K562 (cell line): ENCODE measurements around the gene MTF1. TPM values are rescaled to one million over a fixed set of nuclear protein-coding genes. Genes with fewer than 3 reads are reported as not detected.
A peak's percentile ranks its signal among the peaks of the same experiment; 100 is the strongest.

Experiments
- ATAC-seq: fragments of 200-7000 bp; cut with Tn5 transposase; 3 replicates; pipeline ENCODE4 v1.9.1; 2020; ENCODE audit warnings: moderate library complexity
- BruUV-seq: library from RNA; stranded (reverse); fragments of 400-500 nt; replicated peaks from 2 replicates; lab custom pipeline; 2021; lab: Mats Ljungman, UMichigan
- CTCF ChIA-PET: fragments of 300-600 bp; formaldehyde crosslinking; extraction: SDS; loops from one replicate; lab custom pipeline; 2021; ENCODE audit warnings: low intra/inter-chr PET ratio; lab: Yijun Ruan, JAX
- POLR2A ChIA-PET: fragments of 300-600, 350-650 bp; sonication (Branson Sonifier 250); formaldehyde crosslinking; extraction: SDS; loops from one replicate; lab custom pipeline; 2021; ENCODE audit warnings: antibody characterized with exemption, inconsistent platforms; lab: Yijun Ruan, JAX
- DNase-seq, 4 experiments: peaks; one replicate each; pipeline versions ENCODE4 v3.0.0 to v3.0.0-alpha.2; 2011 to 2018; ENCODE audit warnings: low spot score in 3 of 4, mixed read lengths in 3 of 4; ENCODE audit errors: extremely low read depth in 1 of 4
- FAIRE-seq: peaks from 2 replicates; lab custom pipeline; 2011; peaks lifted over from hg19 to GRCh38; lab: Jason Lieb, UNC
- H2AFZ ChIP-seq: 2 replicates; pipeline ENCODE4 v1.6.0; 2011; ENCODE audit warnings: low read depth, low read length, control low read depth, inconsistent platforms
- H3K27ac ChIP-seq: fragments of 200-600 bp; 3 replicates; pipeline ENCODE4 v1.8.0; 2011; ENCODE audit warnings: low read depth, mild to moderate bottlenecking, control low read depth, inconsistent platforms, low read length, moderate library complexity, mixed read lengths; ENCODE audit errors: extremely low read depth
- H3K27me3 ChIP-seq, 2 experiments: fragments of 300-600 bp in 1 of 2; 2 replicates in 1 of 2; 3 replicates in 1 of 2; pipeline versions ENCODE4 v1.6.0 to v1.8.0; 2011; ENCODE audit warnings: inconsistent platforms in 2 of 2, low read length in 2 of 2, mild to moderate bottlenecking in 1 of 2, mixed read lengths in 1 of 2, moderate library complexity in 1 of 2; ENCODE audit not compliant: control insufficient read depth in 2 of 2, insufficient read depth in 2 of 2
- H3K36me3 ChIP-seq: fragments of 300-600 bp; 3 replicates; pipeline ENCODE4 v1.8.0; 2011; ENCODE audit warnings: mild to moderate bottlenecking, low read length, inconsistent platforms; ENCODE audit not compliant: control insufficient read depth, insufficient read depth
- H3K4me1 ChIP-seq, 2 experiments: fragments of 200-600 bp in 1 of 2; replicated peaks in 1 of 2; 2 replicates in 1 of 2; 3 replicates in 1 of 2; pipeline versions ENCODE4 v1.5.1 to v1.8.0; 2011; ENCODE audit warnings: inconsistent platforms in 2 of 2, low read length in 2 of 2, mild to moderate bottlenecking in 1 of 2, mixed read lengths in 1 of 2, moderate library complexity in 1 of 2; ENCODE audit not compliant: control insufficient read depth in 2 of 2, insufficient read depth in 2 of 2
- H3K4me2 ChIP-seq: 2 replicates; pipeline ENCODE4 v1.6.1; 2011; ENCODE audit warnings: low read length, control low read depth, inconsistent platforms, mixed read lengths; ENCODE audit not compliant: insufficient read depth
- H3K4me3 ChIP-seq: fragments of 200-600 bp; sonication (generic), shearing (Covaris generic); 2 replicates; pipeline ENCODE4 v1.5.1; 2016; ENCODE audit warnings: control low read depth, inconsistent platforms
- H3K79me2 ChIP-seq: fragments of 200-600 bp; 3 replicates; pipeline ENCODE4 v1.8.0; 2011; ENCODE audit warnings: low read length, inconsistent platforms; ENCODE audit not compliant: control insufficient read depth, insufficient read depth
- H3K9ac ChIP-seq, 2 experiments: 2 replicates each; pipeline versions ENCODE4 v1.6.0 to v1.6.1; 2011; ENCODE audit warnings: low read depth in 2 of 2, low read length in 2 of 2, control low read depth in 1 of 2, inconsistent platforms in 1 of 2, mild to moderate bottlenecking in 1 of 2, mixed read lengths in 1 of 2; ENCODE audit not compliant: insufficient read depth in 1 of 2
- H3K9me1 ChIP-seq: one replicate; pipeline ENCODE4 v1.6.0; 2011; ENCODE audit warnings: inconsistent platforms, mild to moderate bottlenecking, low read length, moderate library complexity; ENCODE audit not compliant: control insufficient read depth, insufficient read depth
- H3K9me3 ChIP-seq: replicated peaks from 2 replicates; pipeline ENCODE4 v1.5.1; 2011; ENCODE audit warnings: low read depth, low read length, inconsistent platforms; ENCODE audit not compliant: control insufficient read depth, insufficient read depth
- H4K20me1 ChIP-seq: replicated peaks from 2 replicates; pipeline ENCODE4 v1.6.1; 2011; ENCODE audit warnings: low read length, inconsistent platforms, mixed read lengths; ENCODE audit not compliant: control insufficient read depth, insufficient read depth
- ARID1B ChIP-seq: fragments of 450-650 bp; IDR thresholded peaks from 2 replicates; pipeline ENCODE4 v1.6.1; 2016; ENCODE audit warnings: antibody characterized with exemption, mild to moderate bottlenecking, inconsistent platforms
- FOSL1 ChIP-seq: fragments of 200-800 bp; sonication (Bioruptor generic); conservative IDR thresholded peaks from 2 replicates; pipeline ENCODE4 v1.6.1; 2016; ENCODE audit warnings: missing genetic modification characterization, missing compliant biosample characterization
- FOXK1 ChIP-seq: sonication (generic); formaldehyde crosslinking; IDR thresholded peaks from 2 replicates; pipeline ENCODE4 v1.8.0; 2022; ENCODE audit warnings: missing genetic modification reagents, mild to moderate bottlenecking, borderline replicate concordance
- MEF2A ChIP-seq: IDR thresholded peaks from 2 replicates; pipeline ENCODE4 v1.6.1; 2011; ENCODE audit warnings: low read depth, mild to moderate bottlenecking, low read length, moderate library complexity; ENCODE audit not compliant: control insufficient read depth
- SMAD4 ChIP-seq: fragments of 250-450 bp; sonication (Bioruptor Pico); conservative IDR thresholded peaks from 2 replicates; pipeline ENCODE4 v1.8.0; 2021; ENCODE audit warnings: inconsistent platforms, mild to moderate bottlenecking, moderate library complexity
- TEAD2 ChIP-seq: fragments of 450-650 bp; IDR thresholded peaks from 2 replicates; pipeline ENCODE4 v1.6.1; 2016; ENCODE audit warnings: missing genetic modification characterization, control low read depth, missing compliant biosample characterization
- ZFP36 ChIP-seq: fragments of 150-350 bp; IDR thresholded peaks from 2 replicates; pipeline ENCODE4 v1.6.1; 2018; ENCODE audit warnings: low read length, low read depth; ENCODE audit not compliant: partially characterized antibody
- ZNF212 ChIP-seq: fragments of 450-650 bp; formaldehyde crosslinking; IDR thresholded peaks from 2 replicates; pipeline ENCODE4 v1.4.0; 2020; ENCODE audit warnings: mild to moderate bottlenecking
- ZNF408 ChIP-seq: fragments of 250-450 bp; sonication (Bioruptor Pico); IDR thresholded peaks from 2 replicates; pipeline ENCODE4 v1.4.0; 2020; ENCODE audit warnings: low read depth, mild to moderate bottlenecking, moderate library complexity
- ZNF561 ChIP-seq: fragments of 450-650 bp; formaldehyde crosslinking; conservative IDR thresholded peaks from 2 replicates; pipeline ENCODE4 v1.4.0; 2020; ENCODE audit warnings: mild to moderate bottlenecking, moderate library complexity
- WGBS: fragments of 100-300 bp; shearing (Covaris generic); methylation state at CpG from one replicate; pipeline ENCODE4 v1.1.6; 2016; ENCODE audit warnings: low coverage, mixed read lengths; ENCODE audit not compliant: insufficient coverage; ENCODE audit errors: missing lambda C conversion rate; 5-methylcytosine and 5-hydroxymethylcytosine counted together
- in situ Hi-C: fragments of 300-500 bp; cut with MboI; formaldehyde crosslinking; loops from 4 replicates; pipeline ENCODE4 v1.15.0; 2018; ENCODE audit warnings: inconsistent platforms, mixed read lengths
- intact Hi-C: fragments of 100-400 bp; cut with micrococcal nuclease; formaldehyde crosslinking; loops from 2 replicates; pipeline ENCODE4 v1.14.2; 2022
- polyA plus RNA-seq, 8 experiments: library from polyadenylated mRNA; depleted of rRNA in 4 of 8; stranded (reverse) in 5 of 8; unstranded in 3 of 8; fragments of >200 nt; fragmentation: Nextera tagmentation in 2 of 8; fragmentation: Illumina TruSeq in 1 of 8; extraction: Ambion mirVana in 2 of 8; extraction: Trizol in 1 of 8; gene quantifications; 2 replicates each; pipeline versions ENCODE4 v1.2.1 to v1.2.3, GENCODE V29; 2011 to 2014; ENCODE audit warnings: inconsistent platforms in 1 of 8, missing spikeins in 1 of 8
- total RNA-seq, 7 experiments: library from RNA; depleted of rRNA in 6 of 7; stranded (reverse); fragments of >200 nt in 6 of 7; fragmentation: Illumina TruSeq in 2 of 7; extraction: Trizol in 2 of 7; gene quantifications; 2 replicates each; pipeline versions ENCODE4 v1.2.1 to v1.2.3, GENCODE V29; 2011 to 2021; ENCODE audit warnings: low replicate concordance in 1 of 7
- TF ChIP-seq, protein P1 (sequence below): sonication (generic); formaldehyde crosslinking; IDR thresholded peaks from 2 replicates; pipeline ENCODE4 v1.8.0; 2022; ENCODE audit warnings: mild to moderate bottlenecking, missing genetic modification reagents
- TF ChIP-seq, protein P2 (sequence below): fragments of 200-400 bp; formaldehyde crosslinking; IDR thresholded peaks from 2 replicates; pipeline ENCODE4 v1.6.1; 2017; ENCODE audit warnings: mild to moderate bottlenecking, low read depth, low read length, moderate library complexity
- TF ChIP-seq, protein P3 (sequence below): sonication (generic); formaldehyde crosslinking; IDR thresholded peaks from 2 replicates; pipeline ENCODE4 v1.8.0; 2022; ENCODE audit warnings: mild to moderate bottlenecking, missing genetic modification reagents

Gene MTF1
- total and polyA plus RNA-seq, 9 of the 15 experiments (the other 6 are each of a cell fraction or from before 2014, with no cell fraction given): 1.1 to 12.2 (median 4.3) TPM

DNA sequence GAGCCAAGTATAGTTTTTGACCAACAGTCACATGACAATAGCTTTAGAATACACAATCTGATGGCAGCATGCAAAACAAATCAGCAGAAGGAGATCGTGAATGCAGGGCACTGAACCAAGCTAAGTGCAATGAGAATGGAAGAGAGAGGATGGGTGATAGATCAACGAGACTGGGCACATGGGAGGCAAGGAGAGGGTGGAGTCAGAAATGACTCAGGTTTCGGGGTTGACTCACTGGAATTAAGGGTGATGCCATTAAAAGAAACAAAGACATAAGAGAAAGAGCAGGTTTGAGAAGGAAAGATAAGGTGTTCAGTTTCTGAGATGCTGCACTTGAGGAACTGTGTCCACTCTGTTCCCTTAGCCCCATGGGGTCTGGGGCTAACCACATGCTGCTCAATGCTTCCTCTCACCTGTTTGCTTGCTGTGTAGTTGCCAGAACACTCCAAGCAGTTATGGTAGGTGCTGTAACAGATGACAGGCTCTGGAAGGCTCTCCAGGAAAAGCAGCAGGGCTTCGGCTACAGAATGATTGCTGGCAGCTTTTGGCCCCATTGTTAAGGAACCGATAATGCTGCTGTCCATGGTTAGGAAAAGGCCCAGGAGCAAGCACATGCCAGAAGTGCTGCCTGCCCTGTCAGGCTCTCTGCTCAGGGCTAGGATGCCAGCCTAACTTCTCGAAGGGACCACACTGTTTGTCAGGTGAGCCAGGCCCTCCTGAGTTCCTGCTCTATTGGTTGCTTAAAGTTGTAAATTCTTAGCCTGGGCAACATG lies 6.1 kb upstream of the MTF1 start:
- Histone ChIP-seq H3K9ac (peak overlapping the region in 1 of 2 experiments; percentile 7; a peak in 3 of 4 replicates), H3K9me3 (no peaks in the 10 kb centered on the region), H3K4me1 (peaks cover 9 to 16% of the 10 kb centered on the region in 2 experiments; a peak in 4 of 5 replicates), H3K36me3 (peaks cover 63% of the 10 kb centered on the region), H3K79me2 (no peaks in the 10 kb centered on the region), H3K27ac (peak overlapping the region; percentile 45; the same call in 2 of the 3 replicates), H3K4me3 (no peak overlapping the region), H2AFZ (no peak overlapping the region), H3K27me3 (no peaks in the 10 kb centered on the region; a peak in 1 of 5 replicates), H3K9me1 (no peaks in the 10 kb centered on the region), H3K4me2 (no peak overlapping the region), H4K20me1 (no peaks in the 10 kb centered on the region)
- in situ Hi-C loops (no loop called here), intact Hi-C loops (no loop called here)
- 55% methylated on average over 6 of the region's 6 CpGs for WGBS
- CTCF ChIA-PET: interaction anchor here (0.6 kb wide), 1 partner anchor 100 kb away, joined by 3 read pairs; no protein-coding TSS in a partner anchor
- peak in 1 of 4 experiments; percentile 30 for DNase-seq
- BruUV-seq: no TSS peak
- no peak for FAIRE-seq
- peak; percentile 15; the same call in 2 of the 3 replicates for ATAC-seq
- POLR2A ChIA-PET: interaction anchor here (0.6 to 1.3 kb wide), 3 partner anchors 10 to 70 kb away, joined by 3 to 6 read pairs (median 4); no protein-coding TSS in a partner anchor
- TF ChIP-seq ZFP36 (no peak), ZNF561 (CRISPR knock-in tag) (no peak), ZNF212 (CRISPR knock-in tag) (no peak), ZNF408 (CRISPR knock-in tag) (no peak), ARID1B (no peak), FOSL1 (tag) (peak; percentile 93), FOXK1 (CRISPR knock-in tag) (no peak; the same call in 1 of the 2 replicates), SMAD4 (CRISPR knock-in tag) (no peak), TEAD2 (tag) (no peak), MEF2A (no peak)
- TF ChIP-seq, protein P1, sequence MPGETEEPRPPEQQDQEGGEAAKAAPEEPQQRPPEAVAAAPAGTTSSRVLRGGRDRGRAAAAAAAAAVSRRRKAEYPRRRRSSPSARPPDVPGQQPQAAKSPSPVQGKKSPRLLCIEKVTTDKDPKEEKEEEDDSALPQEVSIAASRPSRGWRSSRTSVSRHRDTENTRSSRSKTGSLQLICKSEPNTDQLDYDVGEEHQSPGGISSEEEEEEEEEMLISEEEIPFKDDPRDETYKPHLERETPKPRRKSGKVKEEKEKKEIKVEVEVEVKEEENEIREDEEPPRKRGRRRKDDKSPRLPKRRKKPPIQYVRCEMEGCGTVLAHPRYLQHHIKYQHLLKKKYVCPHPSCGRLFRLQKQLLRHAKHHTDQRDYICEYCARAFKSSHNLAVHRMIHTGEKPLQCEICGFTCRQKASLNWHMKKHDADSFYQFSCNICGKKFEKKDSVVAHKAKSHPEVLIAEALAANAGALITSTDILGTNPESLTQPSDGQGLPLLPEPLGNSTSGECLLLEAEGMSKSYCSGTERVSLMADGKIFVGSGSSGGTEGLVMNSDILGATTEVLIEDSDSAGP (CRISPR knock-in tag): no peak
- TF ChIP-seq, protein P2, sequence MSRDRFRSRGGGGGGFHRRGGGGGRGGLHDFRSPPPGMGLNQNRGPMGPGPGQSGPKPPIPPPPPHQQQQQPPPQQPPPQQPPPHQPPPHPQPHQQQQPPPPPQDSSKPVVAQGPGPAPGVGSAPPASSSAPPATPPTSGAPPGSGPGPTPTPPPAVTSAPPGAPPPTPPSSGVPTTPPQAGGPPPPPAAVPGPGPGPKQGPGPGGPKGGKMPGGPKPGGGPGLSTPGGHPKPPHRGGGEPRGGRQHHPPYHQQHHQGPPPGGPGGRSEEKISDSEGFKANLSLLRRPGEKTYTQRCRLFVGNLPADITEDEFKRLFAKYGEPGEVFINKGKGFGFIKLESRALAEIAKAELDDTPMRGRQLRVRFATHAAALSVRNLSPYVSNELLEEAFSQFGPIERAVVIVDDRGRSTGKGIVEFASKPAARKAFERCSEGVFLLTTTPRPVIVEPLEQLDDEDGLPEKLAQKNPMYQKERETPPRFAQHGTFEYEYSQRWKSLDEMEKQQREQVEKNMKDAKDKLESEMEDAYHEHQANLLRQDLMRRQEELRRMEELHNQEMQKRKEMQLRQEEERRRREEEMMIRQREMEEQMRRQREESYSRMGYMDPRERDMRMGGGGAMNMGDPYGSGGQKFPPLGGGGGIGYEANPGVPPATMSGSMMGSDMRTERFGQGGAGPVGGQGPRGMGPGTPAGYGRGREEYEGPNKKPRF: no peak
- TF ChIP-seq, protein P3, sequence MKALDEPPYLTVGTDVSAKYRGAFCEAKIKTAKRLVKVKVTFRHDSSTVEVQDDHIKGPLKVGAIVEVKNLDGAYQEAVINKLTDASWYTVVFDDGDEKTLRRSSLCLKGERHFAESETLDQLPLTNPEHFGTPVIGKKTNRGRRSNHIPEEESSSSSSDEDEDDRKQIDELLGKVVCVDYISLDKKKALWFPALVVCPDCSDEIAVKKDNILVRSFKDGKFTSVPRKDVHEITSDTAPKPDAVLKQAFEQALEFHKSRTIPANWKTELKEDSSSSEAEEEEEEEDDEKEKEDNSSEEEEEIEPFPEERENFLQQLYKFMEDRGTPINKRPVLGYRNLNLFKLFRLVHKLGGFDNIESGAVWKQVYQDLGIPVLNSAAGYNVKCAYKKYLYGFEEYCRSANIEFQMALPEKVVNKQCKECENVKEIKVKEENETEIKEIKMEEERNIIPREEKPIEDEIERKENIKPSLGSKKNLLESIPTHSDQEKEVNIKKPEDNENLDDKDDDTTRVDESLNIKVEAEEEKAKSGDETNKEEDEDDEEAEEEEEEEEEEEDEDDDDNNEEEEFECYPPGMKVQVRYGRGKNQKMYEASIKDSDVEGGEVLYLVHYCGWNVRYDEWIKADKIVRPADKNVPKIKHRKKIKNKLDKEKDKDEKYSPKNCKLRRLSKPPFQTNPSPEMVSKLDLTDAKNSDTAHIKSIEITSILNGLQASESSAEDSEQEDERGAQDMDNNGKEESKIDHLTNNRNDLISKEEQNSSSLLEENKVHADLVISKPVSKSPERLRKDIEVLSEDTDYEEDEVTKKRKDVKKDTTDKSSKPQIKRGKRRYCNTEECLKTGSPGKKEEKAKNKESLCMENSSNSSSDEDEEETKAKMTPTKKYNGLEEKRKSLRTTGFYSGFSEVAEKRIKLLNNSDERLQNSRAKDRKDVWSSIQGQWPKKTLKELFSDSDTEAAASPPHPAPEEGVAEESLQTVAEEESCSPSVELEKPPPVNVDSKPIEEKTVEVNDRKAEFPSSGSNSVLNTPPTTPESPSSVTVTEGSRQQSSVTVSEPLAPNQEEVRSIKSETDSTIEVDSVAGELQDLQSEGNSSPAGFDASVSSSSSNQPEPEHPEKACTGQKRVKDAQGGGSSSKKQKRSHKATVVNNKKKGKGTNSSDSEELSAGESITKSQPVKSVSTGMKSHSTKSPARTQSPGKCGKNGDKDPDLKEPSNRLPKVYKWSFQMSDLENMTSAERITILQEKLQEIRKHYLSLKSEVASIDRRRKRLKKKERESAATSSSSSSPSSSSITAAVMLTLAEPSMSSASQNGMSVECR (CRISPR knock-in tag): no peak
